HepG2 (cell line): Measurements from ENCODE around the gene NAA15. TPM values are rescaled to one million over a fixed set of nuclear protein-coding genes. Genes with fewer than 3 reads are reported as not detected.
"Not testable (repeated sequence)": the region's sequence is repeated elsewhere in the genome, so short reads cannot be mapped to it uniquely, and the experiment has no call there.

Source experiments
- ATAC-seq: fragments of 200-7000 bp; cut with Tn5 transposase; 3 replicates; pipeline ENCODE4 v1.9.1; 2020; ENCODE audit warnings: mild to moderate bottlenecking, moderate library complexity
- BruUV-seq: library from RNA; stranded (reverse); fragments of 400-500 nt; replicated peaks from 2 replicates; lab custom pipeline; 2021; lab: Mats Ljungman, UMichigan
- CTCF ChIA-PET: fragments of 300-600 bp; formaldehyde crosslinking; extraction: SDS; loops from one replicate; lab custom pipeline; 2021; ENCODE audit warnings: low total read pairs, inconsistent platforms, low intra/inter-chr PET ratio; lab: Yijun Ruan, JAX
- POLR2A ChIA-PET: fragments of 350-600 bp; sonication (Branson Sonifier 250); formaldehyde crosslinking; loops from one replicate; lab custom pipeline; 2020; ENCODE audit warnings: antibody characterized with exemption, inconsistent platforms; lab: Yijun Ruan, JAX
- DNase-seq: peaks from one replicate; pipeline ENCODE4 v3.0.0-alpha.2; 2015; ENCODE audit warnings: low spot score
- FAIRE-seq: peaks from 3 replicates; lab custom pipeline; 2011; peaks lifted over from hg19 to GRCh38; lab: Jason Lieb, UNC
- H2AFZ ChIP-seq: one replicate; pipeline ENCODE4 v1.6.1; 2011; ENCODE audit warnings: low read length, inconsistent platforms
- H3K27ac ChIP-seq: fragments of 300-600 bp; 3 replicates; pipeline ENCODE4 v1.8.0; 2011; ENCODE audit warnings: mixed run types, mild to moderate bottlenecking, mixed read lengths, low read length, inconsistent platforms; ENCODE audit not compliant: insufficient read depth; ENCODE audit errors: extremely low read length
- H3K27me3 ChIP-seq, 2 experiments: fragments of 200-600 bp in 1 of 2; 2 replicates in 1 of 2; 3 replicates in 1 of 2; pipeline versions ENCODE4 v1.6.0 to v1.8.0; 2011; ENCODE audit warnings: low read length in 2 of 2, mild to moderate bottlenecking in 2 of 2, moderate library complexity in 2 of 2, inconsistent platforms in 1 of 2; ENCODE audit not compliant: insufficient read depth in 2 of 2, control insufficient read depth in 1 of 2
- H3K36me3 ChIP-seq, 2 experiments: fragments of 200-600 bp in 1 of 2; replicated peaks in 1 of 2; 2 replicates in 1 of 2; 3 replicates in 1 of 2; pipeline versions ENCODE4 v1.5.1 to v1.8.0; 2011; ENCODE audit warnings: low read length in 2 of 2, inconsistent platforms in 1 of 2; ENCODE audit not compliant: insufficient read depth in 2 of 2, control insufficient read depth in 1 of 2
- H3K4me1 ChIP-seq: 2 replicates; pipeline ENCODE4 v1.5.1; 2012; ENCODE audit warnings: low read length, inconsistent platforms; ENCODE audit not compliant: insufficient read depth
- H3K4me2 ChIP-seq: 2 replicates; pipeline ENCODE4 v1.6.0; 2011; ENCODE audit warnings: low read depth, low read length, inconsistent platforms
- H3K4me3 ChIP-seq, 3 experiments: fragments of 200-600 bp in 1 of 3; sonication (generic), shearing (Covaris generic) in 1 of 3; replicated peaks in 1 of 3; 2 replicates each; pipeline ENCODE4 v1.5.1; 2011 to 2016; ENCODE audit warnings: low read length in 3 of 3, inconsistent platforms in 2 of 3, low read depth in 2 of 3, mild to moderate bottlenecking in 2 of 3, control low read depth in 1 of 3, mixed read lengths in 1 of 3; ENCODE audit not compliant: insufficient read depth in 1 of 3
- H3K79me2 ChIP-seq: one replicate; pipeline ENCODE4 v1.6.1; 2011; ENCODE audit warnings: low read length, inconsistent platforms; ENCODE audit not compliant: insufficient read depth
- H3K9ac ChIP-seq: 2 replicates; pipeline ENCODE4 v1.6.0; 2011; ENCODE audit warnings: mild to moderate bottlenecking, low read depth, low read length, inconsistent platforms; ENCODE audit not compliant: insufficient read depth
- H3K9me3 ChIP-seq: 2 replicates; pipeline ENCODE4 v1.5.1; 2012; ENCODE audit warnings: mild to moderate bottlenecking, low read length
- H4K20me1 ChIP-seq: 2 replicates; pipeline ENCODE4 v1.6.0; 2011; ENCODE audit warnings: inconsistent platforms, mild to moderate bottlenecking, low read length, moderate library complexity; ENCODE audit not compliant: insufficient read depth
- HMGA1 ChIP-seq: sonication (generic); formaldehyde crosslinking; conservative IDR thresholded peaks from 2 replicates; pipeline ENCODE4 v1.4.0; 2020; ENCODE audit warnings: missing genetic modification reagents
- IKZF4 ChIP-seq: sonication (generic); formaldehyde crosslinking; IDR thresholded peaks from 2 replicates; pipeline ENCODE4 v1.5.1; 2020; ENCODE audit warnings: borderline replicate concordance, mild to moderate bottlenecking, low read depth, missing genetic modification reagents; ENCODE audit errors: not compliant biosample characterization
- NR2C2 ChIP-seq: sonication (generic); formaldehyde crosslinking; IDR thresholded peaks from 2 replicates; pipeline ENCODE4 v1.4.0; 2020; ENCODE audit warnings: missing genetic modification reagents, mild to moderate bottlenecking, moderate library complexity, borderline replicate concordance
- WGBS: methylation state at CpG from one replicate; pipeline ENCODE4 v1.1.6; 2017; ENCODE audit warnings: low lambda C conversion rate; 5-methylcytosine and 5-hydroxymethylcytosine counted together
- in situ Hi-C: cut with HindIII; loops from 2 replicates; pipeline ENCODE4 v1.10.0; 2017; ENCODE audit warnings: low pct_unique_long_range_greater_than_20kb; ENCODE audit not compliant: extremely low pct_ligation_motif_present
- intact Hi-C: fragments of 100-400 bp; cut with micrococcal nuclease; formaldehyde crosslinking; loops from one replicate; pipeline ENCODE4 v1.10.0; 2022; ENCODE audit not compliant: unreplicated experiment
- polyA plus RNA-seq, 8 experiments: library from polyadenylated mRNA; depleted of rRNA in 3 of 8; stranded (reverse) in 7 of 8; unstranded in 1 of 8; fragments of >200 nt; fragmentation: Illumina TruSeq in 4 of 8; extraction: Trizol in 4 of 8; gene quantifications; 2 replicates each; pipeline versions ENCODE4 v1.2.1 to v1.2.3, GENCODE V29; 2011 to 2016; ENCODE audit warnings: low read depth in 4 of 8, missing spikeins in 1 of 8, mixed read lengths in 1 of 8; ENCODE audit not compliant: insufficient read depth in 1 of 8
- total RNA-seq, 5 experiments: library from RNA; depleted of rRNA; stranded (reverse); fragments of >200 nt; fragmentation: Illumina TruSeq; extraction: Trizol; gene quantifications; 2 replicates each; pipeline ENCODE4 v1.2.3, GENCODE V29; 2016; ENCODE audit warnings: low read depth in 1 of 5
- TF ChIP-seq, protein P1 (sequence below): sonication (generic); formaldehyde crosslinking; IDR thresholded peaks from 2 replicates; pipeline ENCODE4 v1.4.0; 2020; ENCODE audit warnings: mild to moderate bottlenecking, missing genetic modification reagents

Gene NAA15
- total and polyA plus RNA-seq, 2 of the 13 experiments (the other 11 are each of a cell fraction or from before 2014, with no cell fraction given) = 6.2 to 50.2 TPM

GRCh38 chr4:139319571-139319970 lies 18.3 kb downstream of the NAA15 start (continued):
- TF ChIP-seq NR2C2 (CRISPR knock-in tag) (no peak), IKZF4 (no peak), HMGA1 (CRISPR knock-in tag) (no peak)
- TF ChIP-seq, protein P1, sequence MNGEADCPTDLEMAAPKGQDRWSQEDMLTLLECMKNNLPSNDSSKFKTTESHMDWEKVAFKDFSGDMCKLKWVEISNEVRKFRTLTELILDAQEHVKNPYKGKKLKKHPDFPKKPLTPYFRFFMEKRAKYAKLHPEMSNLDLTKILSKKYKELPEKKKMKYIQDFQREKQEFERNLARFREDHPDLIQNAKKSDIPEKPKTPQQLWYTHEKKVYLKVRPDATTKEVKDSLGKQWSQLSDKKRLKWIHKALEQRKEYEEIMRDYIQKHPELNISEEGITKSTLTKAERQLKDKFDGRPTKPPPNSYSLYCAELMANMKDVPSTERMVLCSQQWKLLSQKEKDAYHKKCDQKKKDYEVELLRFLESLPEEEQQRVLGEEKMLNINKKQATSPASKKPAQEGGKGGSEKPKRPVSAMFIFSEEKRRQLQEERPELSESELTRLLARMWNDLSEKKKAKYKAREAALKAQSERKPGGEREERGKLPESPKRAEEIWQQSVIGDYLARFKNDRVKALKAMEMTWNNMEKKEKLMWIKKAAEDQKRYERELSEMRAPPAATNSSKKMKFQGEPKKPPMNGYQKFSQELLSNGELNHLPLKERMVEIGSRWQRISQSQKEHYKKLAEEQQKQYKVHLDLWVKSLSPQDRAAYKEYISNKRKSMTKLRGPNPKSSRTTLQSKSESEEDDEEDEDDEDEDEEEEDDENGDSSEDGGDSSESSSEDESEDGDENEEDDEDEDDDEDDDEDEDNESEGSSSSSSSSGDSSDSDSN = no peak

DNA sequence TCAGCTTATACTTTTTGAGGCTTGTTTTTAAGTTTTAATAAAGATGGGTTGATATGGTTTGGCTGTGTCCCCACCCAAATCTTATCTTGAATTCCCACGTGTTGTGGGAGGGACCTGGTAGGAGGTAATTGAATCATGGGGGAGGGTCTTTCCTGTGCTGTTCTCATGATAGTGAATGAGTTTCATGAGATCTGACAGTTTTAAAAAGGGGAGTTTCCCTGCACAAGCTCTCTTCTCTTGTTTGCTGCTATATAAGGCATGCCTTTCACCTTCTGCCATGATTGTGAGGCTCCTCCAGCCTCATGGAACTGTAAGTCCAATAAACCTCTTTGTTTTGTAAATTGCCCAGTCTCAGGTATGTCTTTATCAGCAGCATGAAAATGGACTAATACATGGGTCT lies 20.8 kb downstream of the NAA15 start:
- H3K4me2 ChIP-seq, H3K9me3 ChIP-seq, CTCF ChIA-PET, FAIRE-seq, H3K27ac ChIP-seq, DNase-seq, H3K36me3 ChIP-seq, H2AFZ ChIP-seq, ATAC-seq, H3K4me3 ChIP-seq, in situ Hi-C loops, H3K27me3 ChIP-seq, BruUV-seq, H3K9ac ChIP-seq, intact Hi-C loops: not testable (repeated sequence)
- Histone ChIP-seq H3K4me1 (peaks cover 28% of the 10 kb centered on the region), H4K20me1 (peaks cover 28% of the 10 kb centered on the region), H3K79me2 (peaks cover 97% of the 10 kb centered on the region)
- WGBS = 100% methylated on average over 1 of the region's 1 CpG
- POLR2A ChIA-PET = interaction anchor here (0.8 to 1.3 kb wide), 2 partner anchors 10 to 26 kb away, joined by 3 to 4 read pairs; no protein-coding TSS in a partner anchor
